Smooth muscle cell (in vitro differentiated cells): ENCODE measurements around the gene ST7. TPM values are rescaled to one million over a fixed set of nuclear protein-coding genes. Genes with fewer than 3 reads are reported as not detected.

Source experiments
- DNase-seq: peaks from one replicate; lab custom pipeline; 2025; ENCODE audit not compliant: unreplicated experiment; lab: John Stamatoyannopoulos, UW
- H2AFZ ChIP-seq: fragments of 200-600 bp; sonication (generic); 2 replicates; pipeline ENCODE4 v1.6.0; 2016; ENCODE audit warnings: antibody characterized with exemption, low read depth, mild to moderate bottlenecking
- H3F3A ChIP-seq: fragments of 200-600 bp; sonication (generic); 2 replicates; pipeline ENCODE4 v1.6.0; 2017; ENCODE audit warnings: antibody characterized with exemption, low read depth
- H3K27ac ChIP-seq: fragments of 200-600 bp; sonication (generic); 2 replicates; pipeline ENCODE4 v1.5.1; 2016; ENCODE audit warnings: low read depth, mild to moderate bottlenecking
- H3K27me3 ChIP-seq: fragments of 200-600 bp; sonication (generic); 2 replicates; pipeline ENCODE4 v1.6.1; 2016; ENCODE audit warnings: low read depth, mild to moderate bottlenecking
- H3K36me3 ChIP-seq: fragments of 200-600 bp; sonication (generic); 2 replicates; pipeline ENCODE4 v1.5.1; 2016; ENCODE audit warnings: low read depth
- H3K4me1 ChIP-seq: fragments of 200-600 bp; sonication (generic); 2 replicates; pipeline ENCODE4 v1.5.1; 2016; ENCODE audit warnings: low read depth
- H3K4me2 ChIP-seq: fragments of 200-600 bp; sonication (generic); 2 replicates; pipeline ENCODE4 v1.6.0; 2016; ENCODE audit warnings: mild to moderate bottlenecking
- H3K4me3 ChIP-seq: fragments of 200-600 bp; sonication (generic); 2 replicates; pipeline ENCODE4 v1.5.1; 2016; ENCODE audit warnings: mild to moderate bottlenecking
- H3K79me2 ChIP-seq: fragments of 200-600 bp; sonication (generic); 2 replicates; pipeline ENCODE4 v1.6.0; 2016; ENCODE audit warnings: low read depth, mild to moderate bottlenecking
- H3K9ac ChIP-seq: fragments of 200-600 bp; sonication (generic); 2 replicates; pipeline ENCODE4 v1.6.0; 2016; ENCODE audit warnings: low read depth
- H3K9me3 ChIP-seq: fragments of 200-600 bp; sonication (generic); replicated peaks from 2 replicates; pipeline ENCODE4 v1.5.1; 2016; ENCODE audit warnings: low read depth
- H4K20me1 ChIP-seq: fragments of 200-600 bp; sonication (generic); 2 replicates; pipeline ENCODE4 v1.6.0; 2016; ENCODE audit warnings: low read depth
- WGBS: methylation state at CpG from one replicate; pipeline ENCODE4 v1.1.7; 2016; ENCODE audit warnings: low lambda C conversion rate; 5-methylcytosine and 5-hydroxymethylcytosine counted together
- polyA plus RNA-seq: library from polyadenylated mRNA; unstranded; fragments of >200 nt; fragmentation: Nextera tagmentation; extraction: Ambion mirVana; gene quantifications from 2 replicates; pipeline ENCODE4 v1.2.1, GENCODE V29; 2016
- total RNA-seq: library from RNA; depleted of rRNA; stranded (reverse); fragments of >200 nt; gene quantifications from 2 replicates; pipeline ENCODE4 v1.2.3, GENCODE V29; 2014
- TF ChIP-seq, protein P1 (sequence below): fragments of 200-600 bp; sonication (generic); IDR thresholded peaks from 2 replicates; pipeline ENCODE4 v1.5.1; 2017; ENCODE audit warnings: borderline replicate concordance, mild to moderate bottlenecking, antibody characterized with exemption; ENCODE audit not compliant: insufficient read depth, poor library complexity, severe bottlenecking

Gene ST7
- total and polyA plus RNA-seq, 2 experiments from 2014 or later: 23.2 to 26.1 TPM

DNA sequence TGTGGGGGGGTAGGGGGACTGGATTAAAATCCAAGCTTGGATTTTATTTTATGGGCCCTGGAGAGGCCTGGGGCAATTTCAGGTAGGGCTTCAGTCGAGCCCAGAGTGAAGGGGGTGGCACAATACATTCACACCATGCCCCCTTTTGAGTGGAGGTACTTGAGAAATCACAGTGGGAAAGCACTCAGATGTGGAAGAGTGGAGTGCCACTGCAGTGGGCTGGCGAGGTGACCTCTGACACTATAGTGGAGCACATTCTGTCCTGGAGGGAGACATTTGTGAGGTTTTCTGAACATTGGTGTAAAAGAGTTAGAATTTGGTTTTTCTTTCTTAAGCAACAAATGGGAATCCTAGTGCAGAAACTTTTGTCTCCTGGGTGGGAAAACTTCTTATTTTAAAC lies 226.4 kb downstream of the ST7 start:
- no peaks in the 10 kb centered on the region for H4K20me1 ChIP-seq
- TF ChIP-seq, protein P1, sequence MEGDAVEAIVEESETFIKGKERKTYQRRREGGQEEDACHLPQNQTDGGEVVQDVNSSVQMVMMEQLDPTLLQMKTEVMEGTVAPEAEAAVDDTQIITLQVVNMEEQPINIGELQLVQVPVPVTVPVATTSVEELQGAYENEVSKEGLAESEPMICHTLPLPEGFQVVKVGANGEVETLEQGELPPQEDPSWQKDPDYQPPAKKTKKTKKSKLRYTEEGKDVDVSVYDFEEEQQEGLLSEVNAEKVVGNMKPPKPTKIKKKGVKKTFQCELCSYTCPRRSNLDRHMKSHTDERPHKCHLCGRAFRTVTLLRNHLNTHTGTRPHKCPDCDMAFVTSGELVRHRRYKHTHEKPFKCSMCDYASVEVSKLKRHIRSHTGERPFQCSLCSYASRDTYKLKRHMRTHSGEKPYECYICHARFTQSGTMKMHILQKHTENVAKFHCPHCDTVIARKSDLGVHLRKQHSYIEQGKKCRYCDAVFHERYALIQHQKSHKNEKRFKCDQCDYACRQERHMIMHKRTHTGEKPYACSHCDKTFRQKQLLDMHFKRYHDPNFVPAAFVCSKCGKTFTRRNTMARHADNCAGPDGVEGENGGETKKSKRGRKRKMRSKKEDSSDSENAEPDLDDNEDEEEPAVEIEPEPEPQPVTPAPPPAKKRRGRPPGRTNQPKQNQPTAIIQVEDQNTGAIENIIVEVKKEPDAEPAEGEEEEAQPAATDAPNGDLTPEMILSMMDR: no peak
- no peaks in the 10 kb centered on the region for H3K79me2 ChIP-seq
- H3F3A ChIP-seq: peaks cover 11% of the 10 kb centered on the region
- WGBS: 95% methylated on average over 2 of the region's 2 CpGs
- DNase-seq: no peak
- no peak overlapping the region for H3K27ac ChIP-seq
- H3K9me3 ChIP-seq: no peaks in the 10 kb centered on the region
- no peak overlapping the region for H3K9ac ChIP-seq
- no peak overlapping the region for H2AFZ ChIP-seq
- peaks cover 7% of the 10 kb centered on the region for H3K4me1 ChIP-seq
- H3K36me3 ChIP-seq: no peaks in the 10 kb centered on the region
- no peak overlapping the region for H3K4me3 ChIP-seq
- no peaks in the 10 kb centered on the region for H3K27me3 ChIP-seq
- H3K4me2 ChIP-seq: no peak overlapping the region

DNA sequence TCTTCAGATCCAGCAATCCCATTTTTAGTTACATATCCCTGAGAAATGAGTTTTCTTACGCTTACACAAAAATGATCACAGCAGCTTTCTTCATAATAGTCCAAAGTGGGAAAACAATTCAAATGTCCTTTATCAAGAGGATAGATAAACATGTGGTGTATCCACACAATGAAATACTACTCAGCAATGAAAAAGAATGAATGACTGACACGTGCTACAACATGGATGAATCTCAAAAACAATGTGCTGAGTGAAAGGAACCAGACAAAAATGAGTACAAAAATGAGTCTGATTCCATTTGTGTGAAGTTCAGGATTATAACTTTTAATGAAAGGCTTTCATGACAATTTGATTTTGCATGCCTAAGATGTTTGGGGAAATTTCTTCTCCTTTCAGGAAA lies 230.4 kb downstream of the ST7 start:
- Histone ChIP-seq H3K27me3 (no peaks in the 10 kb centered on the region), H3K4me2 (no peak overlapping the region), H3F3A (peaks cover 4% of the 10 kb centered on the region), H3K9me3 (no peaks in the 10 kb centered on the region), H3K27ac (no peak overlapping the region), H3K4me3 (no peak overlapping the region), H3K79me2 (no peaks in the 10 kb centered on the region), H3K4me1 (no peaks in the 10 kb centered on the region), H2AFZ (no peak overlapping the region), H3K9ac (no peak overlapping the region), H4K20me1 (no peaks in the 10 kb centered on the region), H3K36me3 (no peaks in the 10 kb centered on the region)
- TF ChIP-seq, protein P1: no peak
- no peak for DNase-seq
- WGBS: 97% methylated on average over 2 of the region's 2 CpGs

DNA sequence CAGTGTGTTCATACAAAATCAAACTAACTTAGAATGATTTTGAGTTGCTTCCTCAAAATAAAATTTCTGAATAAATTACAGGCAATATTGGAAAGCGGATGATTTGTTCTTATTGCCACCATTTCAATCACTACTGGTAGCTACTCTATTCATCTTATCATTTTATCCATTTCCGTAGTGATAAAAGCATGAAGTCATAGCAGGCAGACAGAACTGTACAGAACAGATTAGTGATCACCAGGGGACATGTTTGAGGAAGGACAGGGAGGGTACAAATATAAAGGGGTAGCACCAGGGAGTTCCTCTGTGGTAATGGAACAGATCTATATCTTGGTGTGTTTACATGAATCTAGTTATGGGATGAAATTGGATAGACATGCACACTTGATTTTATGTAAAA lies 231.1 kb downstream of the ST7 start:
- no peak for DNase-seq
- no peaks in the 10 kb centered on the region for H4K20me1 ChIP-seq
- H2AFZ ChIP-seq: no peak overlapping the region
- H3K79me2 ChIP-seq: no peaks in the 10 kb centered on the region
- no peaks in the 10 kb centered on the region for H3K27me3 ChIP-seq
- TF ChIP-seq, protein P1: no peak
- H3K9ac ChIP-seq: no peak overlapping the region
- no peaks in the 10 kb centered on the region for H3K36me3 ChIP-seq
- no peak overlapping the region for H3K27ac ChIP-seq
- 91% methylated on average over 2 of the region's 2 CpGs for WGBS
- H3F3A ChIP-seq: peaks cover 4% of the 10 kb centered on the region
- no peak overlapping the region for H3K4me3 ChIP-seq
- no peaks in the 10 kb centered on the region for H3K4me1 ChIP-seq
- H3K4me2 ChIP-seq: no peak overlapping the region
- no peaks in the 10 kb centered on the region for H3K9me3 ChIP-seq

DNA sequence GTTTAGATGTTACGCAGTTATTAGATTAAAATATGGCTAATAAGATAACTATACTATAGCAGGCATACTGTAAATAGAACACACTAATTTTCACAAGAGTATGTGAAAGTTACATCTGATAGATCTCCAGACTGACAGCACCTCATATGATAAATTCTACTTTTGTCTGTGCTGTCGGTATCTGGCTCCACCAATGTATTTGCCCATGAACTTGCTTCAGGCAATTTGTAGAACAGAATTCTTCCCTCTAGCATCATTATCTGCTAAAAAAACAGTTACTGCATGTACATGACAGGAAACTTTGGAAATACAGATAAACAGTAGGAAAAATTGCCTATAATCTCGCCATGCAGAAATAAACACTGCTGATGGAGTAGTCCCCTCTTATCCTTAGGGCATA lies 231.8 kb downstream of the ST7 start:
- Histone ChIP-seq H3K9me3 (no peaks in the 10 kb centered on the region), H2AFZ (no peak overlapping the region), H4K20me1 (no peaks in the 10 kb centered on the region), H3K79me2 (no peaks in the 10 kb centered on the region), H3K27ac (peak overlapping the region; percentile 11), H3K9ac (no peak overlapping the region), H3K4me2 (no peak overlapping the region), H3K36me3 (no peaks in the 10 kb centered on the region), H3F3A (peaks cover 4% of the 10 kb centered on the region), H3K27me3 (no peaks in the 10 kb centered on the region), H3K4me1 (no peaks in the 10 kb centered on the region), H3K4me3 (no peak overlapping the region)
- 64% methylated on average over 3 of the region's 3 CpGs for WGBS
- DNase-seq: no peak
- TF ChIP-seq, protein P1: no peak
